Epithelial cell of prostate (primary cell): ENCODE measurements around the gene WDR70.
"Not testable (repeated sequence)": the region's sequence is repeated elsewhere in the genome, so short reads cannot be mapped to it uniquely, and the experiment has no call there.

ENCODE experiments used
- DNase-seq: peaks from one replicate; pipeline ENCODE4 v3.0.0-alpha.2; 2011; ENCODE audit warnings: low read depth, low spot score
- H3K27ac ChIP-seq: fragments of 450-650 bp; 2 replicates; pipeline ENCODE4 v1.5.1; 2017; ENCODE audit warnings: mild to moderate bottlenecking

WDR70 gene

GRCh38 chr5:37565062-37565670 lies 186.0 kb downstream of the WDR70 start:
- DNase-seq, result no peak
- no peak overlapping the region for H3K27ac ChIP-seq

- no peak overlapping the region for H3K27ac ChIP-seq
- DNase-seq, result no peak
Measured at GRCh38 chr5:37567566-37567965, 188.4 kb downstream of the WDR70 start.

GRCh38 chr5:37568018-37568753 lies 189.1 kb downstream of the WDR70 start:
- no peak for DNase-seq
- H3K27ac ChIP-seq, result no peak overlapping the region

GRCh38 chr5:37568893-37569292 lies 189.8 kb downstream of the WDR70 start:
- DNase-seq, result no peak
- H3K27ac ChIP-seq, result no peak overlapping the region

GRCh38 chr5:37569466-37569865 lies 190.3 kb downstream of the WDR70 start:
- H3K27ac ChIP-seq, result no peak overlapping the region
- no peak for DNase-seq

- DNase-seq, result no peak
- H3K27ac ChIP-seq, result no peak overlapping the region
Measured at GRCh38 chr5:37570597-37570996, 191.5 kb downstream of the WDR70 start.

- no peak for DNase-seq
- H3K27ac ChIP-seq, result no peak overlapping the region
Measured at GRCh38 chr5:37571985-37572384, 192.9 kb downstream of the WDR70 start.

- no peak for DNase-seq
- H3K27ac ChIP-seq, result no peak overlapping the region
Measured at GRCh38 chr5:37575541-37576489, 196.7 kb downstream of the WDR70 start.

GRCh38 chr5:37576552-37576951 lies 197.4 kb downstream of the WDR70 start:
- no peak for DNase-seq
- no peak overlapping the region for H3K27ac ChIP-seq

GRCh38 chr5:37578176-37578575 lies 199.1 kb downstream of the WDR70 start:
- no peak overlapping the region for H3K27ac ChIP-seq
- no peak for DNase-seq

- DNase-seq, result no peak
- H3K27ac ChIP-seq, result no peak overlapping the region
Measured at GRCh38 chr5:37580106-37580505, 201.0 kb downstream of the WDR70 start.

- no peak overlapping the region for H3K27ac ChIP-seq
- DNase-seq, result no peak
Measured at GRCh38 chr5:37582202-37582601, 203.1 kb downstream of the WDR70 start.

- H3K27ac ChIP-seq, DNase-seq: not testable (repeated sequence)
Measured at GRCh38 chr5:37593292-37593691, 214.2 kb downstream of the WDR70 start.

GRCh38 chr5:37594864-37595263 lies 215.7 kb downstream of the WDR70 start:
- DNase-seq, result not testable (repeated sequence)

GRCh38 chr5:37598733-37599132 lies 219.6 kb downstream of the WDR70 start:
- H3K27ac ChIP-seq, result no peak overlapping the region
- no peak for DNase-seq

More at GRCh38 chr5:37594864-37595263, 215.7 kb downstream of the WDR70 start:
- H3K27ac ChIP-seq, result not testable (repeated sequence)

GRCh38 chr5:37601163-37601562 lies 222.0 kb downstream of the WDR70 start:
- DNase-seq, result no peak
- H3K27ac ChIP-seq, result no peak overlapping the region

- DNase-seq, result no peak
Measured at GRCh38 chr5:37603072-37603471, 224.0 kb downstream of the WDR70 start.

GRCh38 chr5:37604290-37604689 lies 225.2 kb downstream of the WDR70 start:
- no peak for DNase-seq
- H3K27ac ChIP-seq, result no peak overlapping the region

More at GRCh38 chr5:37603072-37603471, 224.0 kb downstream of the WDR70 start:
- no peak overlapping the region for H3K27ac ChIP-seq

GRCh38 chr5:37606148-37606547 lies 227.0 kb downstream of the WDR70 start:
- DNase-seq, result no peak
- H3K27ac ChIP-seq, result no peak overlapping the region

GRCh38 chr5:37606632-37607248 lies 227.6 kb downstream of the WDR70 start:
- no peak for DNase-seq
- no peak overlapping the region for H3K27ac ChIP-seq
